Measurements from ENCODE around the gene PIK3R2. TPM values are rescaled to one million over a fixed set of nuclear protein-coding genes. Genes with fewer than 3 reads are reported as not detected.

PIK3R2 gene
- total and polyA plus RNA-seq, 2 experiments from 2014 or later = 8.5 to 66.6 TPM

DNA sequence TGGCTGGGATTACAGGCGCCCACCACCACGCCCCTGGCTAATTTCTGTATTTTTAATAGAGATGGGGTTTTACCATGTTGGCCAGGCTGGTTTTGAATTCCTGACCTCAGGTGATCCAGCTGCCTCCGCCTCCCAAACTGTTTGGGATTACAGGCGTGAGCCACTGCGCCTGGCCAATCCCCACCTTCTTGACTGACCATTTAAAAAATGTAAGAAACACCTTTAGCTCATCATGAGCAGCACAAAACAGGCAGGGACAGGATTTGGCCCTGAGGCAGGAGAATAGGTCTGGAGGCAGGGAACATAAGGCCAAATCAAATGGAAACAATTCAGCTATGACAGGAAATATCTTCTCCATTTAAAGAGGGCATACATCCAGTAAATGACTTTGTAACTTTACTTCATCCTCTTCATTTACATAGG is 38.7 kb downstream of the PIK3R2 start:
- Mint-ChIP-seq H3K36me3 (ENCODE audit: low read depth) (peaks cover 11% of the 10 kb centered on the region; the same call in 2 of the 3 replicates), H3K4me1 (peaks cover 18% of the 10 kb centered on the region; the same call in 2 of the 3 replicates), H3K27me3 (ENCODE audit: insufficient read depth, low read depth, poor library complexity) (peaks cover 18% of the 10 kb centered on the region), H3K9me3 (peaks cover 4% of the 10 kb centered on the region; the same call in 1 of the 3 replicates), H3K4me3 (peak overlapping the region; percentile 89; the same call in 2 of the 3 replicates), H3K27ac (peak overlapping the region; percentile 76)
- peak overlapping the region; percentile 68 for H3K27ac ChIP-seq (ENCODE audit: low read depth)
- peaks cover 22% of the 10 kb centered on the region; the same call in 1 of the 2 replicates for H3F3A ChIP-seq (replicated peaks; ENCODE audit: low read depth)
- H3K79me2 ChIP-seq (replicated peaks; ENCODE audit: insufficient read depth) = peaks cover 6% of the 10 kb centered on the region
- H3K27me3 ChIP-seq (ENCODE audit: insufficient read depth) = no peaks in the 10 kb centered on the region
- no peaks in the 10 kb centered on the region for H3K36me3 ChIP-seq (ENCODE audit: insufficient read depth)
- no peaks in the 10 kb centered on the region for H3K9me2 ChIP-seq (ENCODE audit: insufficient read depth)
- TF ChIP-seq ZNF331 (CRISPR knock-in tag; IDR thresholded peaks at IDR 0.05; ENCODE audit: low read depth) (no peak), CREB1 (CRISPR knock-in tag; IDR thresholded peaks at IDR 0.05; ENCODE audit: low read depth) (no peak), EZH2 (IDR thresholded peaks at IDR 0.05; ENCODE audit: low read depth, unreplicated experiment) (no peak), JUNB (IDR thresholded peaks at IDR 0.05; ENCODE audit: unreplicated experiment) (no peak), NANOG (IDR thresholded peaks at IDR 0.05; ENCODE audit: borderline replicate concordance) (no peak), EZH2phosphoT487 (IDR thresholded peaks at IDR 0.05; ENCODE audit: unreplicated experiment) (no peak), POLR2AphosphoS5 (IDR thresholded peaks at IDR 0.05; ENCODE audit: low read depth) (no peak), ZNF114 (CRISPR knock-in tag; IDR thresholded peaks at IDR 0.05) (no peak), STAT1 (IDR thresholded peaks at IDR 0.05; ENCODE audit: unreplicated experiment) (no peak)
- TF ChIP-seq, protein P1, sequence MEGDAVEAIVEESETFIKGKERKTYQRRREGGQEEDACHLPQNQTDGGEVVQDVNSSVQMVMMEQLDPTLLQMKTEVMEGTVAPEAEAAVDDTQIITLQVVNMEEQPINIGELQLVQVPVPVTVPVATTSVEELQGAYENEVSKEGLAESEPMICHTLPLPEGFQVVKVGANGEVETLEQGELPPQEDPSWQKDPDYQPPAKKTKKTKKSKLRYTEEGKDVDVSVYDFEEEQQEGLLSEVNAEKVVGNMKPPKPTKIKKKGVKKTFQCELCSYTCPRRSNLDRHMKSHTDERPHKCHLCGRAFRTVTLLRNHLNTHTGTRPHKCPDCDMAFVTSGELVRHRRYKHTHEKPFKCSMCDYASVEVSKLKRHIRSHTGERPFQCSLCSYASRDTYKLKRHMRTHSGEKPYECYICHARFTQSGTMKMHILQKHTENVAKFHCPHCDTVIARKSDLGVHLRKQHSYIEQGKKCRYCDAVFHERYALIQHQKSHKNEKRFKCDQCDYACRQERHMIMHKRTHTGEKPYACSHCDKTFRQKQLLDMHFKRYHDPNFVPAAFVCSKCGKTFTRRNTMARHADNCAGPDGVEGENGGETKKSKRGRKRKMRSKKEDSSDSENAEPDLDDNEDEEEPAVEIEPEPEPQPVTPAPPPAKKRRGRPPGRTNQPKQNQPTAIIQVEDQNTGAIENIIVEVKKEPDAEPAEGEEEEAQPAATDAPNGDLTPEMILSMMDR (conservative IDR thresholded peaks at IDR 0.05; ENCODE audit: low read depth in 2 of 2) = no peak; a peak in 1 of 4 replicates
- TF ChIP-seq, protein P2, sequence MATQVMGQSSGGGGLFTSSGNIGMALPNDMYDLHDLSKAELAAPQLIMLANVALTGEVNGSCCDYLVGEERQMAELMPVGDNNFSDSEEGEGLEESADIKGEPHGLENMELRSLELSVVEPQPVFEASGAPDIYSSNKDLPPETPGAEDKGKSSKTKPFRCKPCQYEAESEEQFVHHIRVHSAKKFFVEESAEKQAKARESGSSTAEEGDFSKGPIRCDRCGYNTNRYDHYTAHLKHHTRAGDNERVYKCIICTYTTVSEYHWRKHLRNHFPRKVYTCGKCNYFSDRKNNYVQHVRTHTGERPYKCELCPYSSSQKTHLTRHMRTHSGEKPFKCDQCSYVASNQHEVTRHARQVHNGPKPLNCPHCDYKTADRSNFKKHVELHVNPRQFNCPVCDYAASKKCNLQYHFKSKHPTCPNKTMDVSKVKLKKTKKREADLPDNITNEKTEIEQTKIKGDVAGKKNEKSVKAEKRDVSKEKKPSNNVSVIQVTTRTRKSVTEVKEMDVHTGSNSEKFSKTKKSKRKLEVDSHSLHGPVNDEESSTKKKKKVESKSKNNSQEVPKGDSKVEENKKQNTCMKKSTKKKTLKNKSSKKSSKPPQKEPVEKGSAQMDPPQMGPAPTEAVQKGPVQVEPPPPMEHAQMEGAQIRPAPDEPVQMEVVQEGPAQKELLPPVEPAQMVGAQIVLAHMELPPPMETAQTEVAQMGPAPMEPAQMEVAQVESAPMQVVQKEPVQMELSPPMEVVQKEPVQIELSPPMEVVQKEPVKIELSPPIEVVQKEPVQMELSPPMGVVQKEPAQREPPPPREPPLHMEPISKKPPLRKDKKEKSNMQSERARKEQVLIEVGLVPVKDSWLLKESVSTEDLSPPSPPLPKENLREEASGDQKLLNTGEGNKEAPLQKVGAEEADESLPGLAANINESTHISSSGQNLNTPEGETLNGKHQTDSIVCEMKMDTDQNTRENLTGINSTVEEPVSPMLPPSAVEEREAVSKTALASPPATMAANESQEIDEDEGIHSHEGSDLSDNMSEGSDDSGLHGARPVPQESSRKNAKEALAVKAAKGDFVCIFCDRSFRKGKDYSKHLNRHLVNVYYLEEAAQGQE (IDR thresholded peaks at IDR 0.05; ENCODE audit: unreplicated experiment) = no peak
- TF ChIP-seq, protein P3, sequence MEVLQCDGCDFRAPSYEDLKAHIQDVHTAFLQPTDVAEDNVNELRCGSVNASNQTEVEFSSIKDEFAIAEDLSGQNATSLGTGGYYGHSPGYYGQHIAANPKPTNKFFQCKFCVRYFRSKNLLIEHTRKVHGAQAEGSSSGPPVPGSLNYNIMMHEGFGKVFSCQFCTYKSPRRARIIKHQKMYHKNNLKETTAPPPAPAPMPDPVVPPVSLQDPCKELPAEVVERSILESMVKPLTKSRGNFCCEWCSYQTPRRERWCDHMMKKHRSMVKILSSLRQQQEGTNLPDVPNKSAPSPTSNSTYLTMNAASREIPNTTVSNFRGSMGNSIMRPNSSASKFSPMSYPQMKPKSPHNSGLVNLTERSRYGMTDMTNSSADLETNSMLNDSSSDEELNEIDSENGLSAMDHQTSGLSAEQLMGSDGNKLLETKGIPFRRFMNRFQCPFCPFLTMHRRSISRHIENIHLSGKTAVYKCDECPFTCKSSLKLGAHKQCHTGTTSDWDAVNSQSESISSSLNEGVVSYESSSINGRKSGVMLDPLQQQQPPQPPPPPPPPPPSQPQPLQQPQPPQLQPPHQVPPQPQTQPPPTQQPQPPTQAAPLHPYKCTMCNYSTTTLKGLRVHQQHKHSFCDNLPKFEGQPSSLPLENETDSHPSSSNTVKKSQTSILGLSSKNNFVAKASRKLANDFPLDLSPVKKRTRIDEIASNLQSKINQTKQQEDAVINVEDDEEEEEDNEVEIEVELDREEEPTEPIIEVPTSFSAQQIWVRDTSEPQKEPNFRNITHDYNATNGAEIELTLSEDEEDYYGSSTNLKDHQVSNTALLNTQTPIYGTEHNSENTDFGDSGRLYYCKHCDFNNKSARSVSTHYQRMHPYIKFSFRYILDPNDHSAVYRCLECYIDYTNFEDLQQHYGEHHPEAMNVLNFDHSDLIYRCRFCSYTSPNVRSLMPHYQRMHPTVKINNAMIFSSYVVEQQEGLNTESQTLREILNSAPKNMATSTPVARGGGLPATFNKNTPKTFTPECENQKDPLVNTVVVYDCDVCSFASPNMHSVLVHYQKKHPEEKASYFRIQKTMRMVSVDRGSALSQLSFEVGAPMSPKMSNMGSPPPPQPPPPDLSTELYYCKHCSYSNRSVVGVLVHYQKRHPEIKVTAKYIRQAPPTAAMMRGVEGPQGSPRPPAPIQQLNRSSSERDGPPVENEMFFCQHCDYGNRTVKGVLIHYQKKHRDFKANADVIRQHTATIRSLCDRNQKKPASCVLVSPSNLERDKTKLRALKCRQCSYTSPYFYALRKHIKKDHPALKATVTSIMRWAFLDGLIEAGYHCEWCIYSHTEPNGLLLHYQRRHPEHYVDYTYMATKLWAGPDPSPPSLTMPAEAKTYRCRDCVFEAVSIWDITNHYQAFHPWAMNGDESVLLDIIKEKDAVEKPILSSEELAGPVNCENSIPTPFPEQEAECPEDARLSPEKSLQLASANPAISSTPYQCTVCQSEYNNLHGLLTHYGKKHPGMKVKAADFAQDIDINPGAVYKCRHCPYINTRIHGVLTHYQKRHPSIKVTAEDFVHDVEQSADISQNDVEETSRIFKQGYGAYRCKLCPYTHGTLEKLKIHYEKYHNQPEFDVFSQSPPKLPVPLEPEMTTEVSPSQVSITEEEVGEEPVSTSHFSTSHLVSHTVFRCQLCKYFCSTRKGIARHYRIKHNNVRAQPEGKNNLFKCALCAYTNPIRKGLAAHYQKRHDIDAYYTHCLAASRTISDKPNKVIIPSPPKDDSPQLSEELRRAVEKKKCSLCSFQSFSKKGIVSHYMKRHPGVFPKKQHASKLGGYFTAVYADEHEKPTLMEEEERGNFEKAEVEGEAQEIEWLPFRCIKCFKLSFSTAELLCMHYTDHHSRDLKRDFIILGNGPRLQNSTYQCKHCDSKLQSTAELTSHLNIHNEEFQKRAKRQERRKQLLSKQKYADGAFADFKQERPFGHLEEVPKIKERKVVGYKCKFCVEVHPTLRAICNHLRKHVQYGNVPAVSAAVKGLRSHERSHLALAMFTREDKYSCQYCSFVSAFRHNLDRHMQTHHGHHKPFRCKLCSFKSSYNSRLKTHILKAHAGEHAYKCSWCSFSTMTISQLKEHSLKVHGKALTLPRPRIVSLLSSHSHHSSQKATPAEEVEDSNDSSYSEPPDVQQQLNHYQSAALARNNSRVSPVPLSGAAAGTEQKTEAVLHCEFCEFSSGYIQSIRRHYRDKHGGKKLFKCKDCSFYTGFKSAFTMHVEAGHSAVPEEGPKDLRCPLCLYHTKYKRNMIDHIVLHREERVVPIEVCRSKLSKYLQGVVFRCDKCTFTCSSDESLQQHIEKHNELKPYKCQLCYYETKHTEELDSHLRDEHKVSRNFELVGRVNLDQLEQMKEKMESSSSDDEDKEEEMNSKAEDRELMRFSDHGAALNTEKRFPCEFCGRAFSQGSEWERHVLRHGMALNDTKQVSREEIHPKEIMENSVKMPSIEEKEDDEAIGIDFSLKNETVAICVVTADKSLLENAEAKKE (CRISPR knock-in tag; IDR thresholded peaks at IDR 0.05) = no peak
- TF ChIP-seq, protein P4, sequence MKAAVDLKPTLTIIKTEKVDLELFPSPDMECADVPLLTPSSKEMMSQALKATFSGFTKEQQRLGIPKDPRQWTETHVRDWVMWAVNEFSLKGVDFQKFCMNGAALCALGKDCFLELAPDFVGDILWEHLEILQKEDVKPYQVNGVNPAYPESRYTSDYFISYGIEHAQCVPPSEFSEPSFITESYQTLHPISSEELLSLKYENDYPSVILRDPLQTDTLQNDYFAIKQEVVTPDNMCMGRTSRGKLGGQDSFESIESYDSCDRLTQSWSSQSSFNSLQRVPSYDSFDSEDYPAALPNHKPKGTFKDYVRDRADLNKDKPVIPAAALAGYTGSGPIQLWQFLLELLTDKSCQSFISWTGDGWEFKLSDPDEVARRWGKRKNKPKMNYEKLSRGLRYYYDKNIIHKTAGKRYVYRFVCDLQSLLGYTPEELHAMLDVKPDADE (IDR thresholded peaks at IDR 0.05) = no peak
- H4K20me1 ChIP-seq (replicated peaks; ENCODE audit: insufficient read depth) = peaks cover 15% of the 10 kb centered on the region
- ATAC-seq = no peak
- H3K4me1 ChIP-seq (ENCODE audit: insufficient read depth) = peaks cover 11% of the 10 kb centered on the region; the same call in 1 of the 2 replicates
- no peak overlapping the region for H3K4me3 ChIP-seq
- no peak overlapping the region for H2AFZ ChIP-seq
- peak overlapping the region; percentile 64; the same call in 1 of the 2 replicates for H3K4me2 ChIP-seq
- DNase-seq (ENCODE audit: low spot score) = no peak

Data from GM23338 (cell line).